ENCODE results near the gene EEFSEC. TPM values are rescaled to one million over a fixed set of nuclear protein-coding genes. Genes with fewer than 3 reads are reported as not detected.

EEFSEC gene
- total and polyA plus RNA-seq, 2 experiments from 2014 or later, result 10.1 to 16.2 TPM

GRCh38 chr3:128336337-128337156 is 183.3 kb downstream of the EEFSEC start:
- Histone ChIP-seq H3K4me2 (no peak overlapping the region), H3K36me3 (ENCODE audit: insufficient read depth) (no peaks in the 10 kb centered on the region), H3K4me1 (ENCODE audit: insufficient read depth) (no peaks in the 10 kb centered on the region), H3K27me3 (ENCODE audit: insufficient read depth) (no peaks in the 10 kb centered on the region), H2AFZ (no peak overlapping the region), H4K20me1 (replicated peaks; ENCODE audit: insufficient read depth) (no peaks in the 10 kb centered on the region; the same call in 1 of the 2 replicates), H3K4me3 (no peak overlapping the region), H3K9me2 (ENCODE audit: insufficient read depth) (no peaks in the 10 kb centered on the region), H3F3A (replicated peaks; ENCODE audit: low read depth) (no peaks in the 10 kb centered on the region), H3K79me2 (replicated peaks; ENCODE audit: insufficient read depth) (no peaks in the 10 kb centered on the region), H3K27ac (ENCODE audit: low read depth) (no peak overlapping the region)
- ATAC-seq (no peak), DNase-seq (ENCODE audit: low spot score) (no peak)
- no peak overlapping the region; the same call in 2 of the 3 replicates for H3K4me3 Mint-ChIP-seq
- H3K9me3 Mint-ChIP-seq, result no peaks in the 10 kb centered on the region
- peaks cover 10% of the 10 kb centered on the region for H3K27me3 Mint-ChIP-seq (ENCODE audit: insufficient read depth, low read depth, poor library complexity)
- no peaks in the 10 kb centered on the region; the same call in 2 of the 3 replicates for H3K36me3 Mint-ChIP-seq (ENCODE audit: low read depth)
- no peak for TF ChIP-seq POLR2AphosphoS5 (IDR thresholded peaks at IDR 0.05; ENCODE audit: low read depth)
- no peak for TF ChIP-seq STAT1 (IDR thresholded peaks at IDR 0.05; ENCODE audit: unreplicated experiment)
- no peak for TF ChIP-seq ETS1 (IDR thresholded peaks at IDR 0.05)
- no peak overlapping the region for H3K27ac Mint-ChIP-seq
- peaks cover 25% of the 10 kb centered on the region for H3K4me1 Mint-ChIP-seq

- no peaks in the 10 kb centered on the region for H3K36me3 ChIP-seq (ENCODE audit: insufficient read depth)
- no peak for DNase-seq (ENCODE audit: low spot score)
- Mint-ChIP-seq H3K9me3 (no peaks in the 10 kb centered on the region), H3K4me1 (peaks cover 25% of the 10 kb centered on the region), H3K36me3 (ENCODE audit: low read depth) (no peaks in the 10 kb centered on the region; the same call in 2 of the 3 replicates), H3K4me3 (no peak overlapping the region), H3K27me3 (ENCODE audit: insufficient read depth, low read depth, poor library complexity) (peaks cover 15% of the 10 kb centered on the region), H3K27ac (no peak overlapping the region)
- H3K79me2 ChIP-seq (replicated peaks; ENCODE audit: insufficient read depth), result no peaks in the 10 kb centered on the region
- no peaks in the 10 kb centered on the region for H3K27me3 ChIP-seq (ENCODE audit: insufficient read depth)
- no peak overlapping the region for H2AFZ ChIP-seq
- no peak for ATAC-seq
- no peak overlapping the region for H3K4me2 ChIP-seq
- H3K4me3 ChIP-seq, result no peak overlapping the region
- H3K4me1 ChIP-seq (ENCODE audit: insufficient read depth), result no peaks in the 10 kb centered on the region
- H4K20me1 ChIP-seq (replicated peaks; ENCODE audit: insufficient read depth), result no peaks in the 10 kb centered on the region; the same call in 1 of the 2 replicates
- H3K27ac ChIP-seq (ENCODE audit: low read depth), result no peak overlapping the region
- H3K9me2 ChIP-seq (ENCODE audit: insufficient read depth), result no peaks in the 10 kb centered on the region
- H3F3A ChIP-seq (replicated peaks; ENCODE audit: low read depth), result no peaks in the 10 kb centered on the region
- TF ChIP-seq EZH2phosphoT487 (IDR thresholded peaks at IDR 0.05; ENCODE audit: unreplicated experiment) (no peak), ETS1 (IDR thresholded peaks at IDR 0.05) (no peak), NANOG (IDR thresholded peaks at IDR 0.05; ENCODE audit: borderline replicate concordance) (no peak), POLR2AphosphoS5 (IDR thresholded peaks at IDR 0.05; ENCODE audit: low read depth) (no peak), ZNF331 (CRISPR knock-in tag; IDR thresholded peaks at IDR 0.05; ENCODE audit: low read depth) (no peak), EZH2 (IDR thresholded peaks at IDR 0.05; ENCODE audit: low read depth, unreplicated experiment) (no peak), JUNB (IDR thresholded peaks at IDR 0.05; ENCODE audit: unreplicated experiment) (no peak)
- TF ChIP-seq, protein P1, sequence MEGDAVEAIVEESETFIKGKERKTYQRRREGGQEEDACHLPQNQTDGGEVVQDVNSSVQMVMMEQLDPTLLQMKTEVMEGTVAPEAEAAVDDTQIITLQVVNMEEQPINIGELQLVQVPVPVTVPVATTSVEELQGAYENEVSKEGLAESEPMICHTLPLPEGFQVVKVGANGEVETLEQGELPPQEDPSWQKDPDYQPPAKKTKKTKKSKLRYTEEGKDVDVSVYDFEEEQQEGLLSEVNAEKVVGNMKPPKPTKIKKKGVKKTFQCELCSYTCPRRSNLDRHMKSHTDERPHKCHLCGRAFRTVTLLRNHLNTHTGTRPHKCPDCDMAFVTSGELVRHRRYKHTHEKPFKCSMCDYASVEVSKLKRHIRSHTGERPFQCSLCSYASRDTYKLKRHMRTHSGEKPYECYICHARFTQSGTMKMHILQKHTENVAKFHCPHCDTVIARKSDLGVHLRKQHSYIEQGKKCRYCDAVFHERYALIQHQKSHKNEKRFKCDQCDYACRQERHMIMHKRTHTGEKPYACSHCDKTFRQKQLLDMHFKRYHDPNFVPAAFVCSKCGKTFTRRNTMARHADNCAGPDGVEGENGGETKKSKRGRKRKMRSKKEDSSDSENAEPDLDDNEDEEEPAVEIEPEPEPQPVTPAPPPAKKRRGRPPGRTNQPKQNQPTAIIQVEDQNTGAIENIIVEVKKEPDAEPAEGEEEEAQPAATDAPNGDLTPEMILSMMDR (conservative IDR thresholded peaks at IDR 0.05; ENCODE audit: low read depth in 2 of 2), result no peak
- TF ChIP-seq, protein P2, sequence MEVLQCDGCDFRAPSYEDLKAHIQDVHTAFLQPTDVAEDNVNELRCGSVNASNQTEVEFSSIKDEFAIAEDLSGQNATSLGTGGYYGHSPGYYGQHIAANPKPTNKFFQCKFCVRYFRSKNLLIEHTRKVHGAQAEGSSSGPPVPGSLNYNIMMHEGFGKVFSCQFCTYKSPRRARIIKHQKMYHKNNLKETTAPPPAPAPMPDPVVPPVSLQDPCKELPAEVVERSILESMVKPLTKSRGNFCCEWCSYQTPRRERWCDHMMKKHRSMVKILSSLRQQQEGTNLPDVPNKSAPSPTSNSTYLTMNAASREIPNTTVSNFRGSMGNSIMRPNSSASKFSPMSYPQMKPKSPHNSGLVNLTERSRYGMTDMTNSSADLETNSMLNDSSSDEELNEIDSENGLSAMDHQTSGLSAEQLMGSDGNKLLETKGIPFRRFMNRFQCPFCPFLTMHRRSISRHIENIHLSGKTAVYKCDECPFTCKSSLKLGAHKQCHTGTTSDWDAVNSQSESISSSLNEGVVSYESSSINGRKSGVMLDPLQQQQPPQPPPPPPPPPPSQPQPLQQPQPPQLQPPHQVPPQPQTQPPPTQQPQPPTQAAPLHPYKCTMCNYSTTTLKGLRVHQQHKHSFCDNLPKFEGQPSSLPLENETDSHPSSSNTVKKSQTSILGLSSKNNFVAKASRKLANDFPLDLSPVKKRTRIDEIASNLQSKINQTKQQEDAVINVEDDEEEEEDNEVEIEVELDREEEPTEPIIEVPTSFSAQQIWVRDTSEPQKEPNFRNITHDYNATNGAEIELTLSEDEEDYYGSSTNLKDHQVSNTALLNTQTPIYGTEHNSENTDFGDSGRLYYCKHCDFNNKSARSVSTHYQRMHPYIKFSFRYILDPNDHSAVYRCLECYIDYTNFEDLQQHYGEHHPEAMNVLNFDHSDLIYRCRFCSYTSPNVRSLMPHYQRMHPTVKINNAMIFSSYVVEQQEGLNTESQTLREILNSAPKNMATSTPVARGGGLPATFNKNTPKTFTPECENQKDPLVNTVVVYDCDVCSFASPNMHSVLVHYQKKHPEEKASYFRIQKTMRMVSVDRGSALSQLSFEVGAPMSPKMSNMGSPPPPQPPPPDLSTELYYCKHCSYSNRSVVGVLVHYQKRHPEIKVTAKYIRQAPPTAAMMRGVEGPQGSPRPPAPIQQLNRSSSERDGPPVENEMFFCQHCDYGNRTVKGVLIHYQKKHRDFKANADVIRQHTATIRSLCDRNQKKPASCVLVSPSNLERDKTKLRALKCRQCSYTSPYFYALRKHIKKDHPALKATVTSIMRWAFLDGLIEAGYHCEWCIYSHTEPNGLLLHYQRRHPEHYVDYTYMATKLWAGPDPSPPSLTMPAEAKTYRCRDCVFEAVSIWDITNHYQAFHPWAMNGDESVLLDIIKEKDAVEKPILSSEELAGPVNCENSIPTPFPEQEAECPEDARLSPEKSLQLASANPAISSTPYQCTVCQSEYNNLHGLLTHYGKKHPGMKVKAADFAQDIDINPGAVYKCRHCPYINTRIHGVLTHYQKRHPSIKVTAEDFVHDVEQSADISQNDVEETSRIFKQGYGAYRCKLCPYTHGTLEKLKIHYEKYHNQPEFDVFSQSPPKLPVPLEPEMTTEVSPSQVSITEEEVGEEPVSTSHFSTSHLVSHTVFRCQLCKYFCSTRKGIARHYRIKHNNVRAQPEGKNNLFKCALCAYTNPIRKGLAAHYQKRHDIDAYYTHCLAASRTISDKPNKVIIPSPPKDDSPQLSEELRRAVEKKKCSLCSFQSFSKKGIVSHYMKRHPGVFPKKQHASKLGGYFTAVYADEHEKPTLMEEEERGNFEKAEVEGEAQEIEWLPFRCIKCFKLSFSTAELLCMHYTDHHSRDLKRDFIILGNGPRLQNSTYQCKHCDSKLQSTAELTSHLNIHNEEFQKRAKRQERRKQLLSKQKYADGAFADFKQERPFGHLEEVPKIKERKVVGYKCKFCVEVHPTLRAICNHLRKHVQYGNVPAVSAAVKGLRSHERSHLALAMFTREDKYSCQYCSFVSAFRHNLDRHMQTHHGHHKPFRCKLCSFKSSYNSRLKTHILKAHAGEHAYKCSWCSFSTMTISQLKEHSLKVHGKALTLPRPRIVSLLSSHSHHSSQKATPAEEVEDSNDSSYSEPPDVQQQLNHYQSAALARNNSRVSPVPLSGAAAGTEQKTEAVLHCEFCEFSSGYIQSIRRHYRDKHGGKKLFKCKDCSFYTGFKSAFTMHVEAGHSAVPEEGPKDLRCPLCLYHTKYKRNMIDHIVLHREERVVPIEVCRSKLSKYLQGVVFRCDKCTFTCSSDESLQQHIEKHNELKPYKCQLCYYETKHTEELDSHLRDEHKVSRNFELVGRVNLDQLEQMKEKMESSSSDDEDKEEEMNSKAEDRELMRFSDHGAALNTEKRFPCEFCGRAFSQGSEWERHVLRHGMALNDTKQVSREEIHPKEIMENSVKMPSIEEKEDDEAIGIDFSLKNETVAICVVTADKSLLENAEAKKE (CRISPR knock-in tag; IDR thresholded peaks at IDR 0.05), result no peak
Measured at GRCh38 chr3:128337305-128337704, 184.0 kb downstream of the EEFSEC start.
